Pancreas (tissue), 10 donors: ENCODE results near the gene PARVA. TPM values are rescaled to one million over a fixed set of nuclear protein-coding genes. Genes with fewer than 3 reads are reported as not detected.

Experiments used
- ATAC-seq, 4 donors: fragments of 200-7000 bp; cut with Tn5 transposase; one replicate each; pipeline versions ENCODE4 v1.8.0 to v1.9.1; 2020; ENCODE audit warnings: mild to moderate bottlenecking in 4 of 4, moderate library complexity in 4 of 4
- DNase-seq, 6 donors: peaks; one replicate each; pipeline ENCODE4 v3.0.0-alpha.2; 2020
- FAIRE-seq: peaks from 2 replicates; lab custom pipeline; 2012; peaks lifted over from hg19 to GRCh38; lab: Jason Lieb, UNC
- H3K27ac ChIP-seq, 4 donors: fragments of 200-600 bp; sonication (generic); 1 replicate in 3 of 4; 2 replicates in 1 of 4; pipeline versions ENCODE4 v1.5.0 to v1.8.0; 2020
- H3K27me3 ChIP-seq, 4 donors: fragments of 200-600 bp; one replicate each; pipeline ENCODE4 v1.8.0; 2021
- H3K36me3 ChIP-seq, 3 donors: fragments of 200-600 bp; sonication (generic) in 1 of 3; one replicate each; pipeline versions ENCODE4 v1.5.0 to v1.8.0; 2020 to 2021
- H3K4me1 ChIP-seq, 3 donors: fragments of 200-600 bp; one replicate each; pipeline ENCODE4 v1.8.0; 2021
- H3K4me3 ChIP-seq, 4 donors: fragments of 200-600 bp; sonication (generic) in 2 of 4; one replicate each; pipeline versions ENCODE4 v1.5.0 to v1.8.0; 2020 to 2021
- H3K9me3 ChIP-seq, 4 donors: fragments of 200-600 bp; one replicate each; pipeline ENCODE4 v1.8.0; 2021
- WGBS, 2 donors: extraction: QIAGEN DNeasy Blood & Tissue Kit; methylation state at CpG; one replicate each; pipeline ENCODE4 v1.1.7; 2013; 5-methylcytosine and 5-hydroxymethylcytosine counted together
- intact Hi-C, 3 donors: fragments of 100-400 bp; cut with DNase I; formaldehyde crosslinking; loops; one replicate each; pipeline versions ENCODE4 v1.11.1 to v1.14.2; 2022
- polyA plus RNA-seq, 2 donors: library from polyadenylated mRNA; stranded (reverse); fragments of 200-250 nt; gene quantifications; one replicate each; pipeline ENCODE4 v1.2.3, GENCODE V29; 2013
- total RNA-seq, 6 donors: library from RNA; stranded (reverse); fragmentation: NEBNext Ultra II Directional in 4 of 6; extraction: Animal tissue kit (Norgen Biotek cat#: 25700) in 4 of 6; gene quantifications; one replicate each; pipeline versions ENCODE4 v1.2.1 to v1.2.4, GENCODE V29; 2021 to 2023
- TF ChIP-seq, protein P1 (sequence below), 4 donors: fragments of 200-600 bp; sonication (generic) in 3 of 4; IDR thresholded peaks; one replicate each; pipeline versions ENCODE4 v1.5.0 to v1.8.0; 2021; ENCODE audit warnings: antibody characterized with exemption in 4 of 4
- donor health status: healthy with polysubstance abuse.
- donor health status: DM: no; HTN: no; CAD: no; lungs with moderate emphysema.
- donor health status: DM: no; HTN: no; CAD: no.
- donor health status: control.
- donor health status: control.
- donor health status: Bipolar disorder and iron deficiency.
- donor health status: DM: yes; HTN: yes; CAD: no.
- donor health status: DM: no; HTN: no; CAD: no.
- donor health status: DM: no; HTN: no; CAD: no.
- donor health status: DM: yes; HTN: yes; CAD: no.

Gene PARVA
- total and polyA plus RNA-seq, 8 donors: 12.4 to 61.9 (median 43.1) TPM

GRCh38 chr11:12581923-12582322 is 204.6 kb downstream of the PARVA start:
- DNase-seq (no peak), FAIRE-seq (no peak), ATAC-seq (peak in 1 of 4 donors; percentile 69)
- TF ChIP-seq, protein P1, sequence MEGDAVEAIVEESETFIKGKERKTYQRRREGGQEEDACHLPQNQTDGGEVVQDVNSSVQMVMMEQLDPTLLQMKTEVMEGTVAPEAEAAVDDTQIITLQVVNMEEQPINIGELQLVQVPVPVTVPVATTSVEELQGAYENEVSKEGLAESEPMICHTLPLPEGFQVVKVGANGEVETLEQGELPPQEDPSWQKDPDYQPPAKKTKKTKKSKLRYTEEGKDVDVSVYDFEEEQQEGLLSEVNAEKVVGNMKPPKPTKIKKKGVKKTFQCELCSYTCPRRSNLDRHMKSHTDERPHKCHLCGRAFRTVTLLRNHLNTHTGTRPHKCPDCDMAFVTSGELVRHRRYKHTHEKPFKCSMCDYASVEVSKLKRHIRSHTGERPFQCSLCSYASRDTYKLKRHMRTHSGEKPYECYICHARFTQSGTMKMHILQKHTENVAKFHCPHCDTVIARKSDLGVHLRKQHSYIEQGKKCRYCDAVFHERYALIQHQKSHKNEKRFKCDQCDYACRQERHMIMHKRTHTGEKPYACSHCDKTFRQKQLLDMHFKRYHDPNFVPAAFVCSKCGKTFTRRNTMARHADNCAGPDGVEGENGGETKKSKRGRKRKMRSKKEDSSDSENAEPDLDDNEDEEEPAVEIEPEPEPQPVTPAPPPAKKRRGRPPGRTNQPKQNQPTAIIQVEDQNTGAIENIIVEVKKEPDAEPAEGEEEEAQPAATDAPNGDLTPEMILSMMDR (IDR thresholded peaks at IDR 0.05): no peak
- 76 to 79% methylated on average over 1 of the region's 1 CpG for WGBS, 2 donors
- intact Hi-C loops: no loop called here
- H3K4me1 ChIP-seq: peaks cover 0 to 6% (median 0%) of the 10 kb centered on the region in 3 donors
- H3K9me3 ChIP-seq: no peaks in the 10 kb centered on the region
- H3K36me3 ChIP-seq: no peaks in the 10 kb centered on the region
- H3K27ac ChIP-seq: no peak overlapping the region
- no peak overlapping the region for H3K4me3 ChIP-seq
- no peaks in the 10 kb centered on the region for H3K27me3 ChIP-seq
